Choroid plexus epithelial cell (primary cell): Measurements from ENCODE around the gene C1orf232.

Experiments used
- DNase-seq: peaks from one replicate; pipeline ENCODE4 v3.0.0-alpha.2; 2010; ENCODE audit warnings: low read depth
- H3K4me3 ChIP-seq: 2 replicates; pipeline ENCODE4 v1.5.1; 2011; ENCODE audit warnings: low read depth, mild to moderate bottlenecking, control low read depth, low read length, moderate library complexity
- TF ChIP-seq, protein P1 (sequence below): conservative IDR thresholded peaks from 2 replicates; pipeline ENCODE4 v1.5.1; 2011; ENCODE audit warnings: low read depth, mild to moderate bottlenecking, control low read depth, inconsistent platforms, low read length, moderate library complexity

C1orf232 gene

GRCh38 chr1:26200413-26200812 lies 31.6 kb upstream of the C1orf232 start:
- no peak overlapping the region for H3K4me3 ChIP-seq
- TF ChIP-seq, protein P1, sequence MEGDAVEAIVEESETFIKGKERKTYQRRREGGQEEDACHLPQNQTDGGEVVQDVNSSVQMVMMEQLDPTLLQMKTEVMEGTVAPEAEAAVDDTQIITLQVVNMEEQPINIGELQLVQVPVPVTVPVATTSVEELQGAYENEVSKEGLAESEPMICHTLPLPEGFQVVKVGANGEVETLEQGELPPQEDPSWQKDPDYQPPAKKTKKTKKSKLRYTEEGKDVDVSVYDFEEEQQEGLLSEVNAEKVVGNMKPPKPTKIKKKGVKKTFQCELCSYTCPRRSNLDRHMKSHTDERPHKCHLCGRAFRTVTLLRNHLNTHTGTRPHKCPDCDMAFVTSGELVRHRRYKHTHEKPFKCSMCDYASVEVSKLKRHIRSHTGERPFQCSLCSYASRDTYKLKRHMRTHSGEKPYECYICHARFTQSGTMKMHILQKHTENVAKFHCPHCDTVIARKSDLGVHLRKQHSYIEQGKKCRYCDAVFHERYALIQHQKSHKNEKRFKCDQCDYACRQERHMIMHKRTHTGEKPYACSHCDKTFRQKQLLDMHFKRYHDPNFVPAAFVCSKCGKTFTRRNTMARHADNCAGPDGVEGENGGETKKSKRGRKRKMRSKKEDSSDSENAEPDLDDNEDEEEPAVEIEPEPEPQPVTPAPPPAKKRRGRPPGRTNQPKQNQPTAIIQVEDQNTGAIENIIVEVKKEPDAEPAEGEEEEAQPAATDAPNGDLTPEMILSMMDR: no peak
- no peak for DNase-seq

DNA sequence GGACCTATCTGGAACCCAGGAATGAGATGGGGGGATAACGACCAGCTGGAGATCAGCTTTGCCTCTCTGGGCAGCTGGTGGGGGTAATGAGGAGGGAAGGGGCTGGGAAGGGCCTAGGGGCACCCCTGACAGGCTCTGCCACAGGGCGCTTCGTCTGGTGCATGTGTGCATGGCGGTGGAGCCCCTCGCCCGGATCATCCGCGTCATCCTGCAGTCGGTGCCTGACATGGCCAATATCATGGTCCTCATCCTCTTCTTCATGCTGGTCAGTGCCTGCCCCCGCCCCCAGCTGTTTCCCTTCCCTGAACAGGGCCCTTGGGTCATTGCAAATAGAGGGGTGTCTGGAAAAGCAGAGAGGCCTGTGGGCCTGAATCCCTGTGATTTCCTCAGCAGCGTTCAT lies 29.1 kb upstream of the C1orf232 start:
- no peak overlapping the region for H3K4me3 ChIP-seq
- DNase-seq: no peak
- TF ChIP-seq, protein P1: no peak

DNA sequence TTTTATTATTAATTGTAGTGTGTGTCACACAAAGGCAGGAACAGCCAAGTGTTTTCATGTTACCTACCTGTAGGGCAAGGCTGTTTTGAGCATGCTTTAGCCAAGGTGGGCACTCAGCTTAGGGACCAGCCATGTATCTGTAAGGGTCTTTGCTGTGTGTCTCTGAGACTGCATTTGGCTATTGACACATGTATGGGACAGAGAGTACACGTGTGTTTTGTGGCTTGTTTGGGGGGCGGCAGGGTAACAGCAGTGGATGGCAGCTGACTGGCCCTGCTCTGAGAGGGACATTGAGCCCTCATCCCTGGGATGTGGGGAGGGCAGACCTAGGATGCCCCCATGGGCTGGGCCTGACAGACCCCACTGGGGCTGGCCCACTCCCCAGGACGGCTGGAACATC lies 28.5 kb upstream of the C1orf232 start:
- TF ChIP-seq, protein P1: no peak
- H3K4me3 ChIP-seq: no peak overlapping the region
- DNase-seq: no peak

DNA sequence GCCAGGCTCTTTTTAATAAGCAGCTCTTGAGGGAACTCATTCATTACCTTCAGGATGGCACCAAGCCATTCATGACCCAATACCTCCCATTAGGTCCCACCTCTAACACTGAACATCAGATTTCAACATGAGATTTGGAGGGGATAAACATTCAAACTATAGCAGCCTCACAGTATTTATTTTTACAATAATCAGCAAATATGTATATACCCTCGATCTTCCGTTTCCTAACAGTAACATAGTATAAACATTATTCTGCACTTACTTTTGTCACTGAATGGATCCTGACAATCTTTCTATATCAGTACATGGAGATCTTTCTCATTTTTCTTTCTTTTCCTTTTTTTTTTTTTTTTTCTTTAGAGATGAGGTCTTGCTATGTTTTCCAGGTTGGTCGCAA lies 27.0 kb upstream of the C1orf232 start:
- no peak overlapping the region for H3K4me3 ChIP-seq
- no peak for DNase-seq
- TF ChIP-seq, protein P1: no peak

- TF ChIP-seq, protein P1: no peak
- H3K4me3 ChIP-seq: no peak overlapping the region
- no peak for DNase-seq
Observed at GRCh38 chr1:26191739-26192138, 23.0 kb upstream of the C1orf232 start.

- no peak within 1 kb of the TSS for H3K4me3 ChIP-seq
- peak; percentile 13 for DNase-seq
- TF ChIP-seq, protein P1: peak; percentile 22
Observed at GRCh38 chr1:26190373-26190987, 21.7 kb upstream of the C1orf232 start, which contains the start of gene CATSPER4. TSS of gene CATSPER4 (plus strand) at chr1:26190602. CDS start at chr1:26190628, 26 bp downstream.

DNA sequence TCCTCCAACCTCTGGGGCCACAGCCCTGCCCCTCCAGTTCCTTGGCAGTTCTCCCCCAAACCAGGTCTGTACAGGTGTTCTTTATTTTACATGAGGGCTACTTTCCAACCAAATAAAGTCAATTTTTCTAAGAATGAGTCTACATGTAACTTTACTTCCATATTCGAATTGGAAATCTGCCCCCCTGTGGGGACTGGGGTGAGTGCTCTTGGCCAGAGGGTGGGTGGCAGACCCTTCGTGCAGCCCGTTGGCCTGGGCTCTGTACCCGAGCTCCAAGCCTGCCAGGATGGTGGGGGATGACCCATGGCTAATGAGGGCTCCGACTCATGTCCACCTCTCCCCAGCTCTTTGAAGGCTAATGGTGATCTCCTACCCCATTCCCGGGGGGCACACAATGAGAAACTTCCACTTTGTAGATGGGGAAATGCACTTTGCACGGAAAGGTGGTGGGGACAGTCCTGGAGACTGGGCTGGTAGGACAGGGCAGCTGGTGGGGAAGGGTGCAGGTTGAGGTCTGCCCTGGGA lies 21.1 kb upstream of the C1orf232 start:
- no peak for DNase-seq
- TF ChIP-seq, protein P1: no peak

More for the DNA sequence above, 21.1 kb upstream of the C1orf232 start:
- H3K4me3 ChIP-seq: no peak overlapping the region
